Esophagus muscularis mucosa (tissue), 4 donors: ENCODE measurements around the gene CEP112. TPM values are rescaled to one million over a fixed set of nuclear protein-coding genes. Genes with fewer than 3 reads are reported as not detected.

ENCODE experiments used
- DNase-seq: peaks from one replicate; pipeline ENCODE4 v3.0.0-alpha.2; 2017; ENCODE audit errors: extremely low spot score
- H3K27ac ChIP-seq, 4 donors: fragments of 200-600 bp; sonication (generic); replicated peaks in 1 of 4; 1 replicate in 3 of 4; 2 replicates in 1 of 4; pipeline ENCODE4 v1.5.1; 2016 to 2019; ENCODE audit warnings: mild to moderate bottlenecking in 1 of 4
- H3K27me3 ChIP-seq, 4 donors: fragments of 200-600 bp; sonication (generic); one replicate each; pipeline versions ENCODE4 v1.5.1 to v1.6.0; 2016 to 2019
- H3K36me3 ChIP-seq, 4 donors: fragments of 200-600 bp; sonication (generic); one replicate each; pipeline ENCODE4 v1.5.1; 2016 to 2019
- H3K4me1 ChIP-seq, 4 donors: fragments of 200-600 bp; sonication (generic); one replicate each; pipeline ENCODE4 v1.5.1; 2016 to 2019
- H3K4me3 ChIP-seq, 4 donors: fragments of 200-600 bp; sonication (generic); 1 replicate in 2 of 4; 2 replicates in 2 of 4; pipeline ENCODE4 v1.5.1; 2016 to 2019; ENCODE audit warnings: mild to moderate bottlenecking in 4 of 4, moderate library complexity in 1 of 4
- H3K9me3 ChIP-seq, 4 donors: fragments of 200-600 bp; sonication (generic); 1 replicate in 3 of 4; 2 replicates in 1 of 4; pipeline ENCODE4 v1.5.1; 2016 to 2019
- EP300 ChIP-seq: sonication (generic); formaldehyde crosslinking; IDR thresholded peaks from one replicate; pipeline ENCODE4 v1.6.1; 2017; ENCODE audit warnings: antibody characterized with exemption
- POLR2A ChIP-seq: fragments of 450-650 bp; IDR thresholded peaks from one replicate; pipeline ENCODE4 v1.6.1; 2017; ENCODE audit warnings: antibody characterized with exemption, moderate library complexity, mild to moderate bottlenecking, low read depth
- POLR2AphosphoS5 ChIP-seq, 2 donors: sonication (generic); formaldehyde crosslinking; IDR thresholded peaks; one replicate each; pipeline ENCODE4 v1.6.1; 2017; ENCODE audit warnings: antibody characterized with exemption in 2 of 2
- WGBS: methylation state at CpG from one replicate; pipeline ENCODE4 v1.1.5; 2018; 5-methylcytosine and 5-hydroxymethylcytosine counted together
- intact Hi-C: fragments of 100-400 bp; cut with DNase I; formaldehyde crosslinking; loops from one replicate; pipeline ENCODE4 v1.15.1; 2023
- total RNA-seq, 4 donors: library from RNA; depleted of rRNA; stranded (reverse); fragments of >200 nt; gene quantifications; one replicate each; pipeline versions ENCODE4 v1.1.0 to v1.2.1, GENCODE V29; 2016
- TF ChIP-seq, protein P1 (sequence below), 3 experiments: fragments of 200-600 bp in 2 of 3; fragments of 450-650 bp in 1 of 3; sonication (generic) in 2 of 3; IDR thresholded peaks; one replicate each; pipeline ENCODE4 v1.5.1; 2017 to 2019; ENCODE audit warnings: antibody characterized with exemption in 3 of 3, mild to moderate bottlenecking in 2 of 3, moderate library complexity in 1 of 3

Gene CEP112
- total RNA-seq, 4 donors from 2014 or later, result 17.0 to 24.7 (median 23.2) TPM

DNA sequence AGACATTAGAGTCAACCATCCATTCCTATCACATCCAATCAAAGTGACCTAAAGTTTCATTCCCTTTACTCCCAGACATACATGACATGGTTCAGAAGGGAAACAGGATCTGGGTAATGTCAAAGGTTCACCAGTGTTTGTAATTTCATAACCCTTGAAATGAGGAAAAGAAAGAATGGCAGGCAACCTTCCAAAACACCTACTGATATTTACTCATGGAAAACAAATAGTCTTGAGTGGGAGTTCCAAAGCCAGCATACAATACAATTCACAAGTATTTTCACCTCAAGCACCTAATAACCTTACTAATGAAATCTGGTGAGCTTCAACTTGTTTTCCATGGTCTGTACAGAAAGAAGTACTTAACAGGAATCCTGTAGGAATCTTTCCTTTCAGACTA, 557.9 kb downstream of the CEP112 start:
- no peak overlapping the region for H3K4me3 ChIP-seq
- no peak for DNase-seq
- no peaks in the 10 kb centered on the region for H3K9me3 ChIP-seq
- no peak overlapping the region for H3K27ac ChIP-seq
- H3K36me3 ChIP-seq, result no peaks in the 10 kb centered on the region
- TF ChIP-seq, protein P1, sequence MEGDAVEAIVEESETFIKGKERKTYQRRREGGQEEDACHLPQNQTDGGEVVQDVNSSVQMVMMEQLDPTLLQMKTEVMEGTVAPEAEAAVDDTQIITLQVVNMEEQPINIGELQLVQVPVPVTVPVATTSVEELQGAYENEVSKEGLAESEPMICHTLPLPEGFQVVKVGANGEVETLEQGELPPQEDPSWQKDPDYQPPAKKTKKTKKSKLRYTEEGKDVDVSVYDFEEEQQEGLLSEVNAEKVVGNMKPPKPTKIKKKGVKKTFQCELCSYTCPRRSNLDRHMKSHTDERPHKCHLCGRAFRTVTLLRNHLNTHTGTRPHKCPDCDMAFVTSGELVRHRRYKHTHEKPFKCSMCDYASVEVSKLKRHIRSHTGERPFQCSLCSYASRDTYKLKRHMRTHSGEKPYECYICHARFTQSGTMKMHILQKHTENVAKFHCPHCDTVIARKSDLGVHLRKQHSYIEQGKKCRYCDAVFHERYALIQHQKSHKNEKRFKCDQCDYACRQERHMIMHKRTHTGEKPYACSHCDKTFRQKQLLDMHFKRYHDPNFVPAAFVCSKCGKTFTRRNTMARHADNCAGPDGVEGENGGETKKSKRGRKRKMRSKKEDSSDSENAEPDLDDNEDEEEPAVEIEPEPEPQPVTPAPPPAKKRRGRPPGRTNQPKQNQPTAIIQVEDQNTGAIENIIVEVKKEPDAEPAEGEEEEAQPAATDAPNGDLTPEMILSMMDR (IDR thresholded peaks at IDR 0.05), result no peak
- TF ChIP-seq POLR2A (no peak), EP300 (no peak), POLR2AphosphoS5 (IDR thresholded peaks at IDR 0.05) (no peak)
- peaks cover 4 to 22% (median 15%) of the 10 kb centered on the region in 4 donors for H3K4me1 ChIP-seq
- intact Hi-C loops, result no loop called here
- H3K27me3 ChIP-seq, result no peaks in the 10 kb centered on the region

DNA sequence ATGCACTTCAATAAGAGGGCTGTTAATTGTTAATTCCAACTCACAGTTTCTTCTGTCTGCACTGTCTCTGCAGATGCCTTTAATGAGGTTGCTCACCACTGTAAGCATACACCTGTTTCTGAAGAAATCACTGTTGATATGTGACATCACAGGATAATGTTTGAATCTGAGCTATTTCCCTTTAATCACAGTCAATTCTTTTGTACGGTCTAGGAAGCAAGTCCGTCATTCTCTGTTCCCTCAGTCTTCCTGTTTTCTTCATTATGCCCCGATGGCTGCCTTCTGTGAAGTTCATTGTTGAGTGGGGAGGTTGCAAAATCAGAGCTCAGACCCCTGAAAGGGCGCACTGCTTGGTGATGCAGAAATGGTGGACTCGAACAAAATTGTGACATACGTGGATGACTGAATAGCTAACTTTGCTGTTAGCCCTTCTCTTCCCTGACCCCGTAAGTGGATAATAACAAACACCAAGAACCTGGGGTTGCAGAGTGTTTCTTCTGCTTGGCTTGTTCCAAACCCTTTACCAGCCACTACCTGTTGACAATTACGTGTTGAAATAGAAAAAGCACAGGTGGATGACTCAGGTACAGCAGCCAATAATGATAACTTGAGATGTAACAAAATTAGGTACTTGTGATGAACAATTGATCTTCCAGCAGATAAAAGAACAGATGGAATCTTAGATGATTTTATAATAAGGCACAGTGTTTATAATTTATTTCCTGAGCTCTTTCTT, 558.6 kb downstream of the CEP112 start:
- no peaks in the 10 kb centered on the region for H3K36me3 ChIP-seq
- no peak for DNase-seq
- H3K27me3 ChIP-seq, result no peaks in the 10 kb centered on the region
- H3K4me1 ChIP-seq, result peaks cover 0 to 22% (median 14%) of the 10 kb centered on the region in 4 donors
- intact Hi-C loops, result no loop called here
- TF ChIP-seq POLR2A (no peak), EP300 (no peak)
- WGBS, result 82% methylated on average over 8 of the region's 8 CpGs
- no peak overlapping the region for H3K4me3 ChIP-seq
- no peak overlapping the region for H3K27ac ChIP-seq
- H3K9me3 ChIP-seq, result no peaks in the 10 kb centered on the region

DNA sequence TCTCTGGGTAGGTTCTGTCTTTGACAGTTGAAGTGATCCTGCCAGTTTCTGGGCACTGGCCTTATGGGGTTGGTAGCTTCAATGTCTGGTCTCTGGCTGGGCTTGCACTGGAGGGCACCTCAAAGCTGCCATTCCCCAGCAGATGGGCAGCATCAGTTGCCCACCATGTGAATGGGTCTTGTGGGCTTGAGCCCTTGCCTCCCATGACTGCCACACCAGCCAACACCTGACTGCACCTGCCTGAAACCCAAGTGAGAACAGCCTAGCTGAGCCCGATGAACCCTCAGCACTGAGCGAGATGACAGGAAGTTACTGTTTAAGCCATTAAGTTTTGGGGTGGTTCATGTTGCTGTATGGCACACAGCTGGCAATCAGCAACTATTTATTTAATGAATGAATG, 561.4 kb downstream of the CEP112 start:
- peaks cover 0 to 27% (median 19%) of the 10 kb centered on the region in 4 donors for H3K4me1 ChIP-seq
- no peaks in the 10 kb centered on the region for H3K27me3 ChIP-seq
- TF ChIP-seq POLR2A, result no peak
- no peaks in the 10 kb centered on the region for H3K9me3 ChIP-seq
- H3K4me3 ChIP-seq, result no peak overlapping the region
- 93% methylated on average over 2 of the region's 2 CpGs for WGBS
- no peak for DNase-seq
- no peaks in the 10 kb centered on the region for H3K36me3 ChIP-seq
- no peak overlapping the region for H3K27ac ChIP-seq
- intact Hi-C loops, result no loop called here

DNA sequence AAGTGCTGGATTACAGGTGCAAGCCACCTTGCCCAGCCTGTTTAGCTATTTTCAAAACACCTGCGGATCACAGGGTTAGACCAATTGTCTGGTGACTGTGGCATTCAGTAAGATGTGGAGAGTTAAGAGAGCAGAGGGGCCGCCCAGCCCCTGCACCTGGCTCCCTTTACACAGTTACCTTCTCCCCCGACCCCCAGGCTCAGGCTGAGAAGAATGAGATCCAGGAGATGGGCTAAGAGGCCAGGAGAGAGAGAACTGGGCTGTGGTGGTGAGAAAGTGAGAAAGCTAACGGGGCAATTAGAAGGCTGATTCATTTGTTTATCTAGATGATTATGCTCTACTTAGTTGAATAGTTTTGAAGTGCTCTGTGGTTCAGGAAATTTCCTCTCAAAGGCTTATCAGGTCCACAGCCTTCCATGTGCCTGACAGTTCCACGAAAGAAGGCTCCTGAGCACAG, 562.7 kb downstream of the CEP112 start:
- WGBS, result 86% methylated on average over 5 of the region's 5 CpGs
- Histone ChIP-seq H3K27ac (peak overlapping the region in 3 of 4 donors; percentile 54 to 66 (median 58)), H3K9me3 (no peaks in the 10 kb centered on the region), H3K27me3 (no peaks in the 10 kb centered on the region), H3K4me3 (no peak overlapping the region), H3K36me3 (no peaks in the 10 kb centered on the region), H3K4me1 (peaks cover 0 to 23% (median 19%) of the 10 kb centered on the region in 4 donors)
- DNase-seq, result no peak
- intact Hi-C loops, result loop anchor here (10.0 kb wide), 1 partner anchor 166 kb away; no protein-coding TSS in a partner anchor
- no peak for TF ChIP-seq POLR2AphosphoS5 (IDR thresholded peaks at IDR 0.05)
- TF ChIP-seq POLR2A, result no peak
- no peak for TF ChIP-seq EP300
- TF ChIP-seq, protein P1 (IDR thresholded peaks at IDR 0.05), result no peak

DNA sequence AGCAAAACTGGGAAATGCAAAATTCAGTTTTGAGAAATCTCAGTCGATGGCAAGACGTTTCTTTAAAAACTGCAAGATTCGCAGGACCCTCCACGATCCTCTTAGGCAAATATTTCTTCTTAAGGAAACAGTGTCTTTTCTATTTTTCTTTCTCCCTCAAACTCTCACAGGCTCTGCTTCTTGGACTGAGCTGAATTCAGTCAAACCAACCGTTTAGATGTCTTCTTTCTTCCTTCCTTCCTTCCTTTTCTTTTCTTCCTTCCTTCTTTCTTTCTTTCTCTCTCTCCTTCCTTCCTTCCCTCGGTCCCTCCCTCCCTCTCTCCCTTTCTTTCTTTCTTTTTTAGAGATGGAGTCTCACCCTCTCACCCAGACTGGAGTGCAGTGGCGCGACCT, 563.3 kb downstream of the CEP112 start:
- intact Hi-C loops, result loop anchor here (10.0 kb wide), 1 partner anchor 166 kb away; no protein-coding TSS in a partner anchor
- Histone ChIP-seq H3K4me1 (peaks cover 0 to 23% (median 18%) of the 10 kb centered on the region in 4 donors), H3K27ac (peak overlapping the region; percentile 54 to 66 (median 62)), H3K9me3 (no peaks in the 10 kb centered on the region), H3K36me3 (no peaks in the 10 kb centered on the region), H3K27me3 (no peaks in the 10 kb centered on the region), H3K4me3 (peak overlapping the region in 2 of 4 donors; percentile 5 to 7)
- WGBS, result 55% methylated on average over 8 of the region's 8 CpGs
- TF ChIP-seq POLR2A (no peak), EP300 (no peak), POLR2AphosphoS5 (IDR thresholded peaks at IDR 0.05) (no peak)
- TF ChIP-seq, protein P1 (IDR thresholded peaks at IDR 0.05), result no peak
- no peak for DNase-seq
